HG03045 (cell line): Measurements from ENCODE around the gene ATP11C.
"Not testable (repeated sequence)": the region's sequence is repeated elsewhere in the genome, so short reads cannot be mapped to it uniquely, and the experiment has no call there.

Source experiments
- ATAC-seq: cut with Tn5 transposase; IDR thresholded peaks from one replicate; pipeline ENCODE4 v1.9.1; 2021; ENCODE audit warnings: mild to moderate bottlenecking, moderate library complexity; ENCODE audit not compliant: unreplicated experiment

The ATP11C gene

DNA sequence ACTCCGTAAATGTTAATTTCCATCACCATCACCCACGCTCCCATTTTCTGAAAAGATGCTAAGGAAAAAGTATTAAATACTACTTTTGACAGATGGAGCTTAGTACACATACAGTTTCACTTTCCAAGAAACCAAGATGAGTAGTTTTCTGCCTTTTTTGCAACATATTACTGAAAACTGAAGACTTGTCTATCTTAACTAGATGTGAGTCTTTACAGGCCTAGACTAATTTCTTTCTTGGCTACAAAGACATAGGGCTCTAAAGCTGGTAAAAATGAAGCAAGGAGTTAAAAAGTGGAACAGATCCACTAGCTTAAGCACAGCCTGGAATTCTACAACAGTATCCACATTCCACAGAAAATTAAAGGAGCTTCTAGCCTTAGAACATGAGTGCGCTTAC is 68.2 kb downstream of the ATP11C start:
- no peak for ATAC-seq

- ATAC-seq = no peak
These were observed 70.6 kb downstream of the ATP11C start for GRCh38 chrX:139862208-139862607.

- not testable (repeated sequence) for ATAC-seq
These were observed 76.0 kb downstream of the ATP11C start for GRCh38 chrX:139856826-139857225.

DNA sequence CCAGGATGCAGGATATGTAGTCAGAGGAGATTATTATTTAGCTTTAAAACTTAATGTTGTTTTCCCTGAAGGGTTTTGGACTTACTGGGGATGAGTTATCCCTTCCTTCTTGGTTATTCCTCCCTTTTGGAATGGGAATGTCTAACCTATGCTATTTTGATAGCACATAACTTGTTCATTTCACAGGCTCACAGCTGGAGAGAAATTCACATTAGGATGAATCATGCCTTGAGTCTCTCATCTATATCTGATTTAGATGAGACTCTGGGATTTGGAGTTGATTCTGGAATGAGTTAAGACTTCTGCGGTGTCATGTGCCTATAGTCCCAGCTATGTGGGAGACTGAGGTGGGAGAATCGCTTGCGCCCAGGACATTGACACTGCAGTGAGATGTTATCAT is 81.1 kb downstream of the ATP11C start:
- ATAC-seq = no peak

GRCh38 chrX:139850968-139851367 is 81.9 kb downstream of the ATP11C start:
- no peak for ATAC-seq

DNA sequence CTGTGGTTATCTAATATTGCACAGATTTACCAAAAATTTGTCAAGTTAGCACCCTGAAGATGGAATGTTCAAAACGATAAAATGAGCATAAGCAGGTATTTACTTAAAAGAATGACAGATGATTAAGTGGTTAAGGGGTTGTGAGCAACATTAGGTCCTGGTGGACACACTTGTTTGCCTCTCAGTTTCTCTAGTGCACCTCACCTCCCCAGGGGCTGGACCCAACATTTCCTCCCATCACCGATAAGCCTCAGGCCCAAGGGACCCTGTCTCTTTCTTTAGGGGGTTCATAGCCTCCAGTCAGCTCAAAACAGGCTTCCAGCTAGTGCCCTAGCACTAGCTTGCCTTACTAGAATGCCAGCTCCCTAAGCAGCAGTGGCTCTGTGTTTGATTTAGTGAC is 88.0 kb downstream of the ATP11C start:
- no peak for ATAC-seq

DNA sequence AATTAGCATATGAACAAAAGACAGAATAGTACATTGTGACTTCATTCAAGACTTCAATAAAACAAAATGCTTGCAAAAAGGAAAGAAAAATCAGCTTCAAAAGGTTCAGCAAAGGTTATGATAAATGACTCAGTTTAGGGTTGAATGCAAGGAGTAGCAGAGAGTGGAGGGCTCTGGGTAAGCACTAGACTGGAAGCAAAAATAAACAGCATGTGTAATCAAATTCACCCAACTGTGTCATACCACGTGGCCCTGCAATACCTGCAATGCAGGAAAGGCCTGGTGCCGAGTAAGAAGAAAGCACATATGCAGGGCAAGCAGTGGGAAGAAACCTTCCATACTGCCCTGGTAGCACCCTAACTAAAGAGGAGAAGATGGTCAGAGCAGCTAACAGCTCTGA is 88.7 kb downstream of the ATP11C start:
- no peak for ATAC-seq

GRCh38 chrX:139842326-139843185 is 90.3 kb downstream of the ATP11C start:
- ATAC-seq = no peak

DNA sequence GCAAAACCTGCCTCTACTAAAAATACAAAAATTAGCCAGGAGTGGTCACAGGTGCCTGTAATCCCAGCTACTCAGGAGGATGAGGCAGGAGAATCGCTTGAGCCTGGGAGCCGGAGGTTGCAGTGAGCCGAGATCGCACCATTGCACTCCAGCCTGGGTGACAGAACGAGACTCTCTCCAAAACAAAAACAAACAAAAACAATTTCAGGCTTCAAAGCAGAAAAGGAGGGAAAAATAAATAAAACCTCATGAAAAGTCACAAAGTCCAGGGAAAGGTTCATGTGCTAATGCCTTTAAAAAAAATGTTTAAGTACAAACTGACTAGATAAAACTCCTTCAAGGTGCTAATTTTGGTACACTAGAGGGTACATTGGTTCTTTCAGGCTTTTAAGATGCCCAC is 96.5 kb downstream of the ATP11C start:
- not testable (repeated sequence) for ATAC-seq

GRCh38 chrX:139834879-139835278 is 98.0 kb downstream of the ATP11C start:
- no peak for ATAC-seq

DNA sequence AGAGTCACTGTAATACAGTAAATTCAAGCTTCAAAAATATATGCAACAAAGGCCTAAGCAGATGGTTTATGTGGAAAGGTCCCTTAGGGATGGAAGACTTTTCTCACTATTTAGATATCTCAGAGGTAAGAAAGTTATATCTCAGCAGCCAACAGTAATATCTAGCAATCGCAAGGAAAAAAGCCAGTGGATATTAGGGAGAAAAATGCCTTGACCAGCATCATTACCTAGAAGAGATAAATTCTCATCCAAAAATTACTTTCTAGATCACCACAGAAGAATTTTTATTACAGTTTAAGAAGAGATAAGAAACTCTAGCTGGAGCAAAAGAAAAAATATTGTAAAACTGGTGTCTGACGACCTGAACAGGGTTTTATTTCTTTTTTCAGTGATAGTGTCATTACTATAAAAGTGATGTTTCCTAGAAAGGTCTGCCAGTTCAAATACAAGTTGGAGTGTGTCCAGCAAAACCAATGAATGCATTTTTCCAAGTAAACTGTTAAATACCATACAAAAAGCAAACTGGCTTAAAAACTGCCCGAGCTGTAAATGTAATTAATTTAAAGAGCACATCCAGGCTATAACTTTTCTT is 100.0 kb downstream of the ATP11C start:
- ATAC-seq = no peak

- ATAC-seq = no peak
These were observed 101.0 kb downstream of the ATP11C start for GRCh38 chrX:139831675-139832456.

DNA sequence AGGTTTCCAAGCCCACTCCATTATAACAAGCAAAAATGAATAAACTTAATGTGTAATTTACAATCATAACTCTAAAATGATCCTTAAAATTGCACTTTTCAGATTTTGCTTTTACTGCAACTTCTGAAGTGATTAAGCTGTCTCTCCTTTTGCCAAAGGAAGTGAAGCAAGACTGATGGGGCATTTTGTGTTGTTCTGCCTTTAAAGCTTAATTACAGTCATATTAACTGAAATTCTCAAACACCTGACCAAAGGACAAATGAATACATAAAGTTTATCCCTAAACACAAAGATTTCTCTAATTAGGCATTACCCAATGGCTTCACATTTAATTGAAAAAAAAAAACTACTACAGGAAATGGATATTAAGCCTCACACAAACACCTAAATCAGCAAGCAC is 101.8 kb downstream of the ATP11C start:
- ATAC-seq = no peak

DNA sequence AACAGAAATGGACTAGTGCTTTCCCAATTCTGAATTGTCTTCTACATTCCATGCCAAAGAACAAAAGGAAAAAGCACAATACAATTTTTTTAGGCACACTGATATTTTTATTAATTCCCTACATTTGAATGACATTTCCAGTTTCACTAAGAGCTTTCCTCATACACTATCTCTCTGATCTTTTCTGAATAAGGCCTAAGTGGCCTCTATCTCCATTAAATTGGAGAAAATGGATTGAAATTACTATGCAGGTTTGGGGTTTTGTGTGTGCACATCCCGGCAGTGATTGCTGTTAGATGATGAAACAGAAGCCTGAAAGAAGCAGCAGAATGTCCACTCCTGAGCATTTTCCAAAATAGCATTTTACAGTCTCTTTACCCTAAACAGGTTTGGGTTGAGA is 104.0 kb downstream of the ATP11C start:
- ATAC-seq = no peak

- no peak for ATAC-seq
These were observed 104.8 kb downstream of the ATP11C start for GRCh38 chrX:139828033-139828432.

- ATAC-seq = no peak
These were observed 106.5 kb downstream of the ATP11C start for GRCh38 chrX:139826065-139827044.

- no peak for ATAC-seq
These were observed 107.2 kb downstream of the ATP11C start for GRCh38 chrX:139825618-139826017.

GRCh38 chrX:139823806-139824205 is 109.0 kb downstream of the ATP11C start:
- ATAC-seq = no peak

- no peak for ATAC-seq
These were observed 112.4 kb downstream of the ATP11C start for GRCh38 chrX:139820358-139820984.

- no peak for ATAC-seq
These were observed 116.6 kb downstream of the ATP11C start for GRCh38 chrX:139816204-139816603.
